SK-N-SH treated with all-trans-retinoic acid at 6 μM for 48 hours (cell line): Measurements from ENCODE around the gene FANCC.

Source experiments
- ATAC-seq: fragments of 200-7000 bp; cut with Tn5 transposase; 3 replicates; pipeline ENCODE4 v1.9.1; 2020; ENCODE audit warnings: mild to moderate bottlenecking, moderate library complexity
- ARNTL ChIP-seq: fragments of 450-650 bp; formaldehyde crosslinking; IDR thresholded peaks from 2 replicates; pipeline ENCODE4 v1.5.0; 2020; ENCODE audit warnings: low read depth, mild to moderate bottlenecking, moderate library complexity, borderline replicate concordance
- CSDC2 ChIP-seq: fragments of 250-450 bp; sonication (Bioruptor Pico); IDR thresholded peaks from 2 replicates; pipeline ENCODE4 v1.5.0; 2020; ENCODE audit warnings: mild to moderate bottlenecking, moderate library complexity
- ESRRG ChIP-seq: fragments of 250-450 bp; sonication (Bioruptor Pico); IDR thresholded peaks from 2 replicates; pipeline ENCODE4 v1.6.1; 2021; ENCODE audit warnings: mild to moderate bottlenecking
- GLIS3 ChIP-seq: fragments of 250-450 bp; sonication (Bioruptor Pico); IDR thresholded peaks from 2 replicates; pipeline ENCODE4 v1.5.0; 2020; ENCODE audit warnings: mild to moderate bottlenecking, moderate library complexity
- ISL1 ChIP-seq: fragments of 250-450 bp; sonication (Bioruptor Pico); IDR thresholded peaks from 2 replicates; pipeline ENCODE4 v2.1.2; 2022; ENCODE audit warnings: mild to moderate bottlenecking, moderate library complexity
- OSR1 ChIP-seq: fragments of 250-450 bp; sonication (Bioruptor Pico); IDR thresholded peaks from 2 replicates; pipeline ENCODE4 v1.8.0; 2022; ENCODE audit warnings: moderate library complexity, mild to moderate bottlenecking, inconsistent platforms
- PPARA ChIP-seq: fragments of 250-450 bp; sonication (Bioruptor Pico); IDR thresholded peaks from 2 replicates; pipeline ENCODE4 v1.5.0; 2020; ENCODE audit warnings: mild to moderate bottlenecking, borderline replicate concordance
- RARB ChIP-seq: fragments of 250-450 bp; sonication (Bioruptor Pico); IDR thresholded peaks from 2 replicates; pipeline ENCODE4 v1.8.0; 2021; ENCODE audit warnings: mild to moderate bottlenecking, moderate library complexity
- SNAI2 ChIP-seq: fragments of 250-450 bp; sonication (Bioruptor Pico); IDR thresholded peaks from 2 replicates; pipeline ENCODE4 v1.5.0; 2020; ENCODE audit warnings: mild to moderate bottlenecking, moderate library complexity
- TCF4 ChIP-seq: fragments of 250-450 bp; sonication (Bioruptor Pico); IDR thresholded peaks from 2 replicates; pipeline ENCODE4 v1.8.0; 2021; ENCODE audit warnings: mild to moderate bottlenecking, moderate library complexity, borderline replicate concordance
- TOX ChIP-seq: fragments of 250-450 bp; sonication (Bioruptor Pico); IDR thresholded peaks from 2 replicates; pipeline ENCODE4 v1.8.0; 2021; ENCODE audit warnings: mild to moderate bottlenecking, moderate library complexity, borderline replicate concordance
- ZC3H10 ChIP-seq: fragments of 250-450 bp; sonication (Bioruptor Pico); IDR thresholded peaks from 2 replicates; pipeline ENCODE4 v1.5.1; 2021; ENCODE audit warnings: mild to moderate bottlenecking, moderate library complexity
- ZFP3 ChIP-seq: fragments of 250-450 bp; sonication (Bioruptor Pico); IDR thresholded peaks from 2 replicates; pipeline ENCODE4 v1.5.0; 2020; ENCODE audit warnings: mild to moderate bottlenecking, moderate library complexity
- ZFP30 ChIP-seq: fragments of 450-650 bp; formaldehyde crosslinking; IDR thresholded peaks from 2 replicates; pipeline ENCODE4 v1.5.0; 2022; ENCODE audit warnings: mild to moderate bottlenecking, moderate library complexity
- ZNF565 ChIP-seq: fragments of 450-650 bp; formaldehyde crosslinking; conservative IDR thresholded peaks from 2 replicates; pipeline ENCODE4 v1.5.0; 2020; ENCODE audit warnings: low read depth, mild to moderate bottlenecking, moderate library complexity
- ZNF70 ChIP-seq: fragments of 450-650 bp; formaldehyde crosslinking; IDR thresholded peaks from 2 replicates; pipeline ENCODE4 v1.5.0; 2020; ENCODE audit warnings: mild to moderate bottlenecking, moderate library complexity
- ZNF8 ChIP-seq: fragments of 450-650 bp; formaldehyde crosslinking; IDR thresholded peaks from 2 replicates; pipeline ENCODE4 v1.5.0; 2020; ENCODE audit warnings: mild to moderate bottlenecking, moderate library complexity
- TF ChIP-seq, protein P1 (sequence below): fragments of 250-450 bp; sonication (Bioruptor Pico); IDR thresholded peaks from 2 replicates; pipeline ENCODE4 v1.8.0; 2020; ENCODE audit warnings: mild to moderate bottlenecking, moderate library complexity, borderline replicate concordance
- TF ChIP-seq, protein P2 (sequence below): fragments of 250-450 bp; sonication (Bioruptor Pico); IDR thresholded peaks from 2 replicates; pipeline ENCODE4 v1.5.0; 2020; ENCODE audit warnings: mild to moderate bottlenecking, moderate library complexity
- TF ChIP-seq, protein P3 (sequence below): fragments of 250-450 bp; sonication (Bioruptor Pico); IDR thresholded peaks from 2 replicates; pipeline ENCODE4 v1.5.1; 2021; ENCODE audit warnings: mild to moderate bottlenecking, moderate library complexity
- TF ChIP-seq, protein P4 (sequence below): fragments of 250-450 bp; sonication (Bioruptor Pico); IDR thresholded peaks from 2 replicates; pipeline ENCODE4 v1.8.0; 2021; ENCODE audit warnings: low read depth, mild to moderate bottlenecking, moderate library complexity, borderline replicate concordance
- TF ChIP-seq, protein P5 (sequence below): fragments of 250-450 bp; sonication (Bioruptor Pico); IDR thresholded peaks from 2 replicates; pipeline ENCODE4 v1.5.1; 2020; ENCODE audit warnings: low read depth, mild to moderate bottlenecking, moderate library complexity

FANCC gene

DNA sequence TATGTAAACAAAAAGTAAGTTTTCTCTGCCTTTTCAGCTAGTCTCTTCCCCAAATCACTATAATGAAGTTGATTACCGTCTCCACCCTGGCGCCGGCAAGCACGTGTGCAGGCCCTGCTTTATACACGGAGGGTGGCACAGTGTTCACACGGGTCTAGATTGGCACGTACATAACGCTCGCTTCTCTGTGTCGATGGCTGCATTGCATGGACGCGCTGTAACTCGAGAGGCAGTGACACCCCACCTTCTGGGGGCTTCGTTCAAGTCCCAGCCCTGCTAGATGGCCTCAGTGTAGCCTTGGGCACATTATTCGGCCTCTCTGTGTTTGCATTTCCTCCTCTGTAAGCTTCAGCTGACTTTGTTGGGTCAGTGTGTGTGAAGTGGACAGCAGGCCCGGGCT lies 223.9 kb downstream of the FANCC start:
- no peak for ATAC-seq
- TF ChIP-seq, protein P1, sequence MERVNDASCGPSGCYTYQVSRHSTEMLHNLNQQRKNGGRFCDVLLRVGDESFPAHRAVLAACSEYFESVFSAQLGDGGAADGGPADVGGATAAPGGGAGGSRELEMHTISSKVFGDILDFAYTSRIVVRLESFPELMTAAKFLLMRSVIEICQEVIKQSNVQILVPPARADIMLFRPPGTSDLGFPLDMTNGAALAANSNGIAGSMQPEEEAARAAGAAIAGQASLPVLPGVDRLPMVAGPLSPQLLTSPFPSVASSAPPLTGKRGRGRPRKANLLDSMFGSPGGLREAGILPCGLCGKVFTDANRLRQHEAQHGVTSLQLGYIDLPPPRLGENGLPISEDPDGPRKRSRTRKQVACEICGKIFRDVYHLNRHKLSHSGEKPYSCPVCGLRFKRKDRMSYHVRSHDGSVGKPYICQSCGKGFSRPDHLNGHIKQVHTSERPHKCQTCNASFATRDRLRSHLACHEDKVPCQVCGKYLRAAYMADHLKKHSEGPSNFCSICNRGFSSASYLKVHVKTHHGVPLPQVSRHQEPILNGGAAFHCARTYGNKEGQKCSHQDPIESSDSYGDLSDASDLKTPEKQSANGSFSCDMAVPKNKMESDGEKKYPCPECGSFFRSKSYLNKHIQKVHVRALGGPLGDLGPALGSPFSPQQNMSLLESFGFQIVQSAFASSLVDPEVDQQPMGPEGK (CRISPR knock-in tag) = no peak
- TF ChIP-seq CSDC2 (no peak), GLIS3 (CRISPR knock-in tag) (no peak), ZNF8 (CRISPR knock-in tag) (no peak), SNAI2 (no peak), TCF4 (CRISPR knock-in tag) (no peak), ESRRG (CRISPR knock-in tag) (no peak), ZFP30 (CRISPR knock-in tag) (no peak), PPARA (CRISPR knock-in tag) (no peak), ZNF70 (CRISPR knock-in tag) (no peak), TOX (no peak), ZC3H10 (CRISPR knock-in tag) (no peak), ISL1 (CRISPR knock-in tag) (no peak), ZFP3 (CRISPR knock-in tag) (no peak), ZNF565 (no peak), ARNTL (CRISPR knock-in tag) (no peak)
- TF ChIP-seq, protein P2, sequence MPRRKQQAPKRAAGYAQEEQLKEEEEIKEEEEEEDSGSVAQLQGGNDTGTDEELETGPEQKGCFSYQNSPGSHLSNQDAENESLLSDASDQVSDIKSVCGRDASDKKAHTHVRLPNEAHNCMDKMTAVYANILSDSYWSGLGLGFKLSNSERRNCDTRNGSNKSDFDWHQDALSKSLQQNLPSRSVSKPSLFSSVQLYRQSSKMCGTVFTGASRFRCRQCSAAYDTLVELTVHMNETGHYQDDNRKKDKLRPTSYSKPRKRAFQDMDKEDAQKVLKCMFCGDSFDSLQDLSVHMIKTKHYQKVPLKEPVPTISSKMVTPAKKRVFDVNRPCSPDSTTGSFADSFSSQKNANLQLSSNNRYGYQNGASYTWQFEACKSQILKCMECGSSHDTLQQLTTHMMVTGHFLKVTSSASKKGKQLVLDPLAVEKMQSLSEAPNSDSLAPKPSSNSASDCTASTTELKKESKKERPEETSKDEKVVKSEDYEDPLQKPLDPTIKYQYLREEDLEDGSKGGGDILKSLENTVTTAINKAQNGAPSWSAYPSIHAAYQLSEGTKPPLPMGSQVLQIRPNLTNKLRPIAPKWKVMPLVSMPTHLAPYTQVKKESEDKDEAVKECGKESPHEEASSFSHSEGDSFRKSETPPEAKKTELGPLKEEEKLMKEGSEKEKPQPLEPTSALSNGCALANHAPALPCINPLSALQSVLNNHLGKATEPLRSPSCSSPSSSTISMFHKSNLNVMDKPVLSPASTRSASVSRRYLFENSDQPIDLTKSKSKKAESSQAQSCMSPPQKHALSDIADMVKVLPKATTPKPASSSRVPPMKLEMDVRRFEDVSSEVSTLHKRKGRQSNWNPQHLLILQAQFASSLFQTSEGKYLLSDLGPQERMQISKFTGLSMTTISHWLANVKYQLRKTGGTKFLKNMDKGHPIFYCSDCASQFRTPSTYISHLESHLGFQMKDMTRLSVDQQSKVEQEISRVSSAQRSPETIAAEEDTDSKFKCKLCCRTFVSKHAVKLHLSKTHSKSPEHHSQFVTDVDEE (CRISPR knock-in tag) = no peak
- TF ChIP-seq, protein P3, sequence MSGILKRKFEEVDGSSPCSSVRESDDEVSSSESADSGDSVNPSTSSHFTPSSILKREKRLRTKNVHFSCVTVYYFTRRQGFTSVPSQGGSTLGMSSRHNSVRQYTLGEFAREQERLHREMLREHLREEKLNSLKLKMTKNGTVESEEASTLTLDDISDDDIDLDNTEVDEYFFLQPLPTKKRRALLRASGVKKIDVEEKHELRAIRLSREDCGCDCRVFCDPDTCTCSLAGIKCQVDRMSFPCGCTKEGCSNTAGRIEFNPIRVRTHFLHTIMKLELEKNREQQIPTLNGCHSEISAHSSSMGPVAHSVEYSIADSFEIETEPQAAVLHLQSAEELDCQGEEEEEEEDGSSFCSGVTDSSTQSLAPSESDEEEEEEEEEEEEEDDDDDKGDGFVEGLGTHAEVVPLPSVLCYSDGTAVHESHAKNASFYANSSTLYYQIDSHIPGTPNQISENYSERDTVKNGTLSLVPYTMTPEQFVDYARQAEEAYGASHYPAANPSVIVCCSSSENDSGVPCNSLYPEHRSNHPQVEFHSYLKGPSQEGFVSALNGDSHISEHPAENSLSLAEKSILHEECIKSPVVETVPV = no peak
- TF ChIP-seq, protein P4, sequence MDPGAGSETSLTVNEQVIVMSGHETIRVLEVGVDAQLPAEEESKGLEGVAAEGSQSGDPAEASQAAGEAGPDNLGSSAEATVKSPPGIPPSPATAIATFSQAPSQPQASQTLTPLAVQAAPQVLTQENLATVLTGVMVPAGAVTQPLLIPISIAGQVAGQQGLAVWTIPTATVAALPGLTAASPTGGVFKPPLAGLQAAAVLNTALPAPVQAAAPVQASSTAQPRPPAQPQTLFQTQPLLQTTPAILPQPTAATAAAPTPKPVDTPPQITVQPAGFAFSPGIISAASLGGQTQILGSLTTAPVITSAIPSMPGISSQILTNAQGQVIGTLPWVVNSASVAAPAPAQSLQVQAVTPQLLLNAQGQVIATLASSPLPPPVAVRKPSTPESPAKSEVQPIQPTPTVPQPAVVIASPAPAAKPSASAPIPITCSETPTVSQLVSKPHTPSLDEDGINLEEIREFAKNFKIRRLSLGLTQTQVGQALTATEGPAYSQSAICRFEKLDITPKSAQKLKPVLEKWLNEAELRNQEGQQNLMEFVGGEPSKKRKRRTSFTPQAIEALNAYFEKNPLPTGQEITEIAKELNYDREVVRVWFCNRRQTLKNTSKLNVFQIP (CRISPR knock-in tag) = no peak
- TF ChIP-seq, protein P5, sequence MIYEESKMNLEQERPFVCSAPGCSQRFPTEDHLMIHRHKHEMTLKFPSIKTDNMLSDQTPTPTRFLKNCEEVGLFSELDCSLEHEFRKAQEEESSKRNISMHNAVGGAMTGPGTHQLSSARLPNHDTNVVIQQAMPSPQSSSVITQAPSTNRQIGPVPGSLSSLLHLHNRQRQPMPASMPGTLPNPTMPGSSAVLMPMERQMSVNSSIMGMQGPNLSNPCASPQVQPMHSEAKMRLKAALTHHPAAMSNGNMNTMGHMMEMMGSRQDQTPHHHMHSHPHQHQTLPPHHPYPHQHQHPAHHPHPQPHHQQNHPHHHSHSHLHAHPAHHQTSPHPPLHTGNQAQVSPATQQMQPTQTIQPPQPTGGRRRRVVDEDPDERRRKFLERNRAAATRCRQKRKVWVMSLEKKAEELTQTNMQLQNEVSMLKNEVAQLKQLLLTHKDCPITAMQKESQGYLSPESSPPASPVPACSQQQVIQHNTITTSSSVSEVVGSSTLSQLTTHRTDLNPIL (CRISPR knock-in tag) = no peak

DNA sequence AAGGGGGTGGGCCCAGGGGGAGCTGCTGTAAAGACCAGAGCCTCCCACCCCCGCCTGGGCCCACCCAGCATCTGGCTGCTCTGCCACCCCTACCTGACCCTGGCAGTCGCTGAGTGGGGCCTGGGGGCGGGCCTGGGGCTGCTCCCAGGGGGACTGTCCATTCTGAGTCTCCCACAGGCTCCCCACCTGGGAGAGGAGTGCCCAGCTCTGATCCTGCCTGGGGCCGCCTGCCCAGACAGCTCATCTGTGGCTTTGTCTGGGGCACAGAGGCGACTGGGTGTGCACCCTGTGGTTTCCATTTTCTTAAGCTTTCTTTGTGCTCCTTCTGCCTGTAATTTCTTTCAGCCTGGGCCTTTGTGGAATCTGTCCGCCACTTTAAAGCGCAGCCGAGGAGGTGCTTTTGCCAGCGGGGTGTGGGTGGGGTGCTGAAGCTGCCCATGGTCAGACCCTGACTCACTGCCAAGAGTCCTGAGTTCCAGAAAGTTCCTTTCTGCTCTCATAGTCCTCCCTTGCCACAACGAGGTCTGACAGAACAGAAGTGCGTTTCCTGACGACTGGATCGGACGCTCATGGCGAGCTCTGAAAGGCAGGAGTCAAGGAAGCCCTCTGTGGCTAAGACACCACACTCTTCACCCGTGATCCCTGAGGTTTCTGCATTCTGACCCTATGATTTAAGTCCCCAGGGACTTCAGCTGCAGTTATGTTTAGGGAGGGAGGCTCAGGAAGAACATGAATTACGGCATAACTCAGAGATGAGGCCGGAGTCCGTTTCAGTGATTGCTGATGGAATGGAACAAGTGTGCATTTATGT lies 225.0 kb downstream of the FANCC start:
- TF ChIP-seq ZNF70 (CRISPR knock-in tag) (no peak), ESRRG (CRISPR knock-in tag) (no peak), OSR1 (CRISPR knock-in tag) (no peak), RARB (CRISPR knock-in tag) (no peak), ZC3H10 (CRISPR knock-in tag) (no peak), ARNTL (CRISPR knock-in tag) (no peak), ZNF565 (no peak)
- TF ChIP-seq, protein P4 (CRISPR knock-in tag) = no peak
- TF ChIP-seq, protein P3 = no peak
- peak; percentile 8 for ATAC-seq
